ENCODE data around the gene CAPN13. TPM values are rescaled to one million over a fixed set of nuclear protein-coding genes. Genes with fewer than 3 reads are reported as not detected.

The CAPN13 gene, protein sequence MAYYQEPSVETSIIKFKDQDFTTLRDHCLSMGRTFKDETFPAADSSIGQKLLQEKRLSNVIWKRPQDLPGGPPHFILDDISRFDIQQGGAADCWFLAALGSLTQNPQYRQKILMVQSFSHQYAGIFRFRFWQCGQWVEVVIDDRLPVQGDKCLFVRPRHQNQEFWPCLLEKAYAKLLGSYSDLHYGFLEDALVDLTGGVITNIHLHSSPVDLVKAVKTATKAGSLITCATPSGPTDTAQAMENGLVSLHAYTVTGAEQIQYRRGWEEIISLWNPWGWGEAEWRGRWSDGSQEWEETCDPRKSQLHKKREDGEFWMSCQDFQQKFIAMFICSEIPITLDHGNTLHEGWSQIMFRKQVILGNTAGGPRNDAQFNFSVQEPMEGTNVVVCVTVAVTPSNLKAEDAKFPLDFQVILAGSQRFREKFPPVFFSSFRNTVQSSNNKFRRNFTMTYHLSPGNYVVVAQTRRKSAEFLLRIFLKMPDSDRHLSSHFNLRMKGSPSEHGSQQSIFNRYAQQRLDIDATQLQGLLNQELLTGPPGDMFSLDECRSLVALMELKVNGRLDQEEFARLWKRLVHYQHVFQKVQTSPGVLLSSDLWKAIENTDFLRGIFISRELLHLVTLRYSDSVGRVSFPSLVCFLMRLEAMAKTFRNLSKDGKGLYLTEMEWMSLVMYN
- 10 to 100 TPM; 12.4 to 85.9 (median 59.5) TPM for polyA plus RNA-seq
- long read RNA-seq, donor 1 = 0 reads
- long read RNA-seq, donor 2 = 0 reads
- long read RNA-seq, donor 3 = 0 reads
- long read RNA-seq, donor 4 = 0 reads
- long read RNA-seq, donor 5 = 0 reads
- long read RNA-seq, donor 6 = 0 reads
- long read RNA-seq, donor 7 = 0 reads
- long read RNA-seq, donor 8 = 0 reads
- long read RNA-seq, donor 9 = 0 reads
- long read RNA-seq, donor 10 = 0 reads

DNA sequence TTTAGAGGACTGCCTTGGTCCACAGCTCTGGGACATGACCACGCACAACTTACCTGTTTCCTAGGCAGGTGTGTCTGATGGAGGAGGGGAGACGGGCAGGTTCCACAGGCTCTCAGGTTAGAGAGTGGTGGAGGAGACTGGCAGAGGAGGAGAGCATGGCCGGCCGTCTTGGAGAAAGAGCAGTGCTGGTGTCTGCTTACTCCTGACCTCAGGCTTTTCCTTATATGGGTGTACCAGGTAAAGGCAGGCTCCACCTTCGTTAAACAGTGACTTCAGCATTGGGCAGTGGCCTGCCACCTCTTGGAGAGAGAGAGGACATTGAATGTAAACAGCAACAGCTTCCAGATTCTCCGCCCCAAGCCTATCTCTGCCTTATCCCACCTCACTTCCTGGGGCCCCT is at the start of gene CAPN13:
CAPN13 (minus strand) TSS at position 198 of the 400 bp plus-strand sequence. CDS start 20,121 bp downstream, outside the sequence.
- Histone ChIP-seq H3K4me1 (ENCODE audit: control insufficient read depth in 3 of 3, insufficient read depth in 2 of 3, low read depth in 1 of 3, low read length in 2 of 3) (peaks cover 0 to 11% (median 0%) of the 10 kb centered on the region in 3 donors), H3K4me3 (ENCODE audit: low read depth in 1 of 3, low read length in 3 of 3) (peak within 1 kb of the TSS; percentile 11 to 59 (median 18)), H3K36me3 (ENCODE audit: control insufficient read depth in 3 of 3, insufficient read depth in 2 of 3, low read depth in 1 of 3, low read length in 3 of 3) (peaks cover 0 to 3% (median 0%) of the 10 kb centered on the region in 3 donors), H3K27me3 (ENCODE audit: control insufficient read depth in 3 of 3, insufficient read depth in 3 of 3, low read length in 3 of 3) (peaks cover 0 to 4% (median 0%) of the 10 kb centered on the region in 3 donors), H3K27ac (ENCODE audit: low read depth in 1 of 3, low read length in 2 of 3) (peak within 1 kb of the TSS; percentile 36 to 77 (median 63)), H3K9me3 (ENCODE audit: control insufficient read depth in 2 of 2, insufficient read depth in 1 of 2, low read depth in 1 of 2, low read length in 1 of 2) (no peaks in the 10 kb centered on the region)
- FAIRE-seq = no peak
- DNase-seq = peak; percentile 87 to 95
- 13 to 54% (median 29%) methylated on average over 6 of the region's 6 CpGs for WGBS, 3 donors

GRCh38 chr2:30847841-30848240 is 40.6 kb upstream of the CAPN13 start:
- H3K4me3 ChIP-seq (ENCODE audit: low read depth in 1 of 3, low read length in 3 of 3) = no peak overlapping the region
- FAIRE-seq = no peak
- H3K9me3 ChIP-seq (ENCODE audit: control insufficient read depth in 2 of 2, insufficient read depth in 1 of 2, low read depth in 1 of 2, low read length in 1 of 2) = peaks cover 0 to 6% of the 10 kb centered on the region in 2 donors
- no peak for DNase-seq
- no peaks in the 10 kb centered on the region for H3K4me1 ChIP-seq (ENCODE audit: control insufficient read depth in 3 of 3, insufficient read depth in 2 of 3, low read depth in 1 of 3, low read length in 2 of 3)
- no peaks in the 10 kb centered on the region for H3K36me3 ChIP-seq (ENCODE audit: control insufficient read depth in 3 of 3, insufficient read depth in 2 of 3, low read depth in 1 of 3, low read length in 3 of 3)
- no peaks in the 10 kb centered on the region for H3K27me3 ChIP-seq (ENCODE audit: control insufficient read depth in 3 of 3, insufficient read depth in 3 of 3, low read length in 3 of 3)
- H3K27ac ChIP-seq (ENCODE audit: low read depth in 1 of 3, low read length in 2 of 3) = no peak overlapping the region

DNA sequence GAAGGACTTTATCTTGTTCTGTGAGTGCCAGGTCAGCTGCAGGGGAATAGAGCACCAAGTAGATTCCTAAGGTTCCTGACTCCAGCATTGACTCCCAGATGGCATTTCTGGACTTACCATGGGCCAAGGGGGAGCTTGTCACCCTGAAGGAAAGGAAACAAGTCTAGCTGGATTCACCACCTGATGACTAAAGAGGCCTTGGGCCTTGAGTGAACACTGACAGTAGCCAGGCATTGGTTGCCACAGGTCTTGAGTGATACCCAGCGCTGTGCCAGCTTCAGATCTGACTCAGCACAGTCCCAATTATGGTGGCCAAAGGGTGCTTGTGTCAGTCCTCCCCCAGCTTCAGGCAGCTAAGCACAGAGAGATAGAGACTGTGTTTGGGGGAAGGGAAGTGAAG is 40.1 kb upstream of the CAPN13 start:
- WGBS, 3 donors = 83 to 94% (median 89%) methylated on average over 1 of the region's 1 CpG
- Histone ChIP-seq H3K27me3 (ENCODE audit: control insufficient read depth in 3 of 3, insufficient read depth in 3 of 3, low read length in 3 of 3) (no peaks in the 10 kb centered on the region), H3K4me3 (ENCODE audit: low read depth in 1 of 3, low read length in 3 of 3) (no peak overlapping the region), H3K36me3 (ENCODE audit: control insufficient read depth in 3 of 3, insufficient read depth in 2 of 3, low read depth in 1 of 3, low read length in 3 of 3) (no peaks in the 10 kb centered on the region), H3K4me1 (ENCODE audit: control insufficient read depth in 3 of 3, insufficient read depth in 2 of 3, low read depth in 1 of 3, low read length in 2 of 3) (no peaks in the 10 kb centered on the region), H3K9me3 (ENCODE audit: control insufficient read depth in 2 of 2, insufficient read depth in 1 of 2, low read depth in 1 of 2, low read length in 1 of 2) (peaks cover 0 to 6% of the 10 kb centered on the region in 2 donors), H3K27ac (ENCODE audit: low read depth in 1 of 3, low read length in 2 of 3) (no peak overlapping the region)
- FAIRE-seq (no peak), DNase-seq (no peak)

- Histone ChIP-seq H3K9me3 (ENCODE audit: control insufficient read depth in 2 of 2, insufficient read depth in 1 of 2, low read depth in 1 of 2, low read length in 1 of 2) (peaks cover 0 to 25% of the 10 kb centered on the region in 2 donors), H3K27ac (ENCODE audit: low read depth in 1 of 3, low read length in 2 of 3) (no peak overlapping the region), H3K4me1 (ENCODE audit: control insufficient read depth in 3 of 3, insufficient read depth in 2 of 3, low read depth in 1 of 3, low read length in 2 of 3) (no peaks in the 10 kb centered on the region), H3K4me3 (ENCODE audit: low read depth in 1 of 3, low read length in 3 of 3) (no peak overlapping the region), H3K36me3 (ENCODE audit: control insufficient read depth in 3 of 3, insufficient read depth in 2 of 3, low read depth in 1 of 3, low read length in 3 of 3) (no peaks in the 10 kb centered on the region), H3K27me3 (ENCODE audit: control insufficient read depth in 3 of 3, insufficient read depth in 3 of 3, low read length in 3 of 3) (no peaks in the 10 kb centered on the region)
- DNase-seq (no peak), FAIRE-seq (no peak)
- 63 to 67% (median 64%) methylated on average over 1 of the region's 1 CpG for WGBS, 3 donors
Measured at GRCh38 chr2:30828586-30828985, 21.3 kb upstream of the CAPN13 start.

- no peak for FAIRE-seq
- Histone ChIP-seq H3K27ac (ENCODE audit: low read depth in 1 of 3, low read length in 2 of 3) (no peak overlapping the region), H3K36me3 (ENCODE audit: control insufficient read depth in 3 of 3, insufficient read depth in 2 of 3, low read depth in 1 of 3, low read length in 3 of 3) (no peaks in the 10 kb centered on the region), H3K27me3 (ENCODE audit: control insufficient read depth in 3 of 3, insufficient read depth in 3 of 3, low read length in 3 of 3) (no peaks in the 10 kb centered on the region), H3K4me1 (ENCODE audit: control insufficient read depth in 3 of 3, insufficient read depth in 2 of 3, low read depth in 1 of 3, low read length in 2 of 3) (no peaks in the 10 kb centered on the region), H3K9me3 (ENCODE audit: control insufficient read depth in 2 of 2, insufficient read depth in 1 of 2, low read depth in 1 of 2, low read length in 1 of 2) (peaks cover 0 to 25% of the 10 kb centered on the region in 2 donors), H3K4me3 (ENCODE audit: low read depth in 1 of 3, low read length in 3 of 3) (no peak overlapping the region)
- 88 to 96% (median 93%) methylated on average over 3 of the region's 3 CpGs for WGBS, 3 donors
- no peak for DNase-seq
Measured at GRCh38 chr2:30826916-30827315, 19.7 kb upstream of the CAPN13 start.

GRCh38 chr2:30826481-30826880 is 19.2 kb upstream of the CAPN13 start:
- Histone ChIP-seq H3K9me3 (ENCODE audit: control insufficient read depth in 2 of 2, insufficient read depth in 1 of 2, low read depth in 1 of 2, low read length in 1 of 2) (peaks cover 0 to 25% of the 10 kb centered on the region in 2 donors), H3K4me1 (ENCODE audit: control insufficient read depth in 3 of 3, insufficient read depth in 2 of 3, low read depth in 1 of 3, low read length in 2 of 3) (no peaks in the 10 kb centered on the region), H3K4me3 (ENCODE audit: low read depth in 1 of 3, low read length in 3 of 3) (no peak overlapping the region), H3K27ac (ENCODE audit: low read depth in 1 of 3, low read length in 2 of 3) (no peak overlapping the region), H3K36me3 (ENCODE audit: control insufficient read depth in 3 of 3, insufficient read depth in 2 of 3, low read depth in 1 of 3, low read length in 3 of 3) (no peaks in the 10 kb centered on the region), H3K27me3 (ENCODE audit: control insufficient read depth in 3 of 3, insufficient read depth in 3 of 3, low read length in 3 of 3) (no peaks in the 10 kb centered on the region)
- WGBS, 3 donors = 75 to 86% (median 75%) methylated on average over 2 of the region's 2 CpGs
- DNase-seq = no peak
- no peak for FAIRE-seq

GRCh38 chr2:30823452-30823851 is 16.2 kb upstream of the CAPN13 start:
- no peak for DNase-seq
- Histone ChIP-seq H3K4me3 (ENCODE audit: low read depth in 1 of 3, low read length in 3 of 3) (no peak overlapping the region), H3K9me3 (ENCODE audit: control insufficient read depth in 2 of 2, insufficient read depth in 1 of 2, low read depth in 1 of 2, low read length in 1 of 2) (peaks cover 0 to 19% of the 10 kb centered on the region in 2 donors), H3K27me3 (ENCODE audit: control insufficient read depth in 3 of 3, insufficient read depth in 3 of 3, low read length in 3 of 3) (no peaks in the 10 kb centered on the region), H3K36me3 (ENCODE audit: control insufficient read depth in 3 of 3, insufficient read depth in 2 of 3, low read depth in 1 of 3, low read length in 3 of 3) (no peaks in the 10 kb centered on the region), H3K4me1 (ENCODE audit: control insufficient read depth in 3 of 3, insufficient read depth in 2 of 3, low read depth in 1 of 3, low read length in 2 of 3) (no peaks in the 10 kb centered on the region), H3K27ac (ENCODE audit: low read depth in 1 of 3, low read length in 2 of 3) (no peak overlapping the region)
- no peak for FAIRE-seq
- WGBS, 3 donors = 83 to 97% (median 90%) methylated on average over 9 of the region's 9 CpGs

DNA sequence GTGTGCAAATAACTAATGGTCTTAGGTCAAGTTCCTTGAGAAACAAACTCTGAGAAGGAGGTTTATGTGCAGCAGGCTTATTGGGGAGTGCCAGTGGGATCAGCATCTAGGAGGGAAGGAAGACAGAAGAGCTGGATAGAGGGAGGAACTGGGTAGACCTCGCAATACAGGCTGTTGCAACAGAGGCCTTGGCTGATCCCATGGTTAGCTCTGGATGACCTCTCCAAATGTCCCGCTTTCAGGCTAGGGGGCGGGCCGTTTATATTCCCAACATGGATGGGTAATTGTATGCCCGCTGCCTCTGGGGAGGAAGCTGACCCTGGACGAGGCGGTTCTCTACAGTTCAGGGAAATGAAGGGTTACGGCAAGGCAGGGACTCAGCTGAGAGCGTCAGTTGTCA is 14.7 kb upstream of the CAPN13 start:
- DNase-seq (no peak), FAIRE-seq (no peak)
- Histone ChIP-seq H3K9me3 (ENCODE audit: control insufficient read depth in 2 of 2, insufficient read depth in 1 of 2, low read depth in 1 of 2, low read length in 1 of 2) (peaks cover 0 to 11% of the 10 kb centered on the region in 2 donors), H3K4me1 (ENCODE audit: control insufficient read depth in 3 of 3, insufficient read depth in 2 of 3, low read depth in 1 of 3, low read length in 2 of 3) (no peaks in the 10 kb centered on the region), H3K27me3 (ENCODE audit: control insufficient read depth in 3 of 3, insufficient read depth in 3 of 3, low read length in 3 of 3) (no peaks in the 10 kb centered on the region), H3K27ac (ENCODE audit: low read depth in 1 of 3, low read length in 2 of 3) (no peak overlapping the region), H3K4me3 (ENCODE audit: low read depth in 1 of 3, low read length in 3 of 3) (no peak overlapping the region), H3K36me3 (ENCODE audit: control insufficient read depth in 3 of 3, insufficient read depth in 2 of 3, low read depth in 1 of 3, low read length in 3 of 3) (no peaks in the 10 kb centered on the region)
- WGBS, 3 donors = 86 to 94% (median 89%) methylated on average over 9 of the region's 9 CpGs

Measured in small intestine (tissue), 16 donors.